GM18505 (cell line): ENCODE data around the gene NHS.
"Not testable (repeated sequence)": the region's sequence is repeated elsewhere in the genome, so short reads cannot be mapped to it uniquely, and the experiment has no call there.

Source experiments
- ATAC-seq: cut with Tn5 transposase; IDR thresholded peaks from one replicate; pipeline ENCODE4 v1.9.1; 2021; ENCODE audit not compliant: unreplicated experiment
- POLR2A ChIP-seq: IDR thresholded peaks from 4 replicates; pipeline ENCODE4 v1.6.1; 2011; ENCODE audit warnings: borderline replicate concordance; ENCODE audit not compliant: insufficient read depth, insufficient read length; ENCODE audit errors: extremely low read depth

The NHS gene

GRCh38 chrX:17567187-17567586 is 192.2 kb downstream of the NHS start:
- ATAC-seq = no peak
- no peak for TF ChIP-seq POLR2A

- ATAC-seq = no peak
- TF ChIP-seq POLR2A = no peak
Observed at GRCh38 chrX:17567821-17568220, 192.8 kb downstream of the NHS start.

GRCh38 chrX:17568804-17569203 is 193.8 kb downstream of the NHS start:
- ATAC-seq = not testable (repeated sequence)

- no peak for TF ChIP-seq POLR2A
- ATAC-seq = no peak
Observed at GRCh38 chrX:17579026-17579425, 204.0 kb downstream of the NHS start.

- no peak for TF ChIP-seq POLR2A
- ATAC-seq = no peak
Observed at GRCh38 chrX:17580539-17581152, 205.6 kb downstream of the NHS start.

GRCh38 chrX:17581641-17582040 is 206.6 kb downstream of the NHS start:
- TF ChIP-seq POLR2A = no peak
- ATAC-seq = no peak

- no peak for ATAC-seq
- no peak for TF ChIP-seq POLR2A
Observed at GRCh38 chrX:17584248-17584681, 209.3 kb downstream of the NHS start.

GRCh38 chrX:17585006-17585405 is 210.0 kb downstream of the NHS start:
- TF ChIP-seq POLR2A = no peak
- no peak for ATAC-seq

GRCh38 chrX:17587366-17587765 is 212.4 kb downstream of the NHS start:
- no peak for TF ChIP-seq POLR2A
- ATAC-seq = no peak

GRCh38 chrX:17588303-17588702 is 213.3 kb downstream of the NHS start:
- no peak for ATAC-seq
- no peak for TF ChIP-seq POLR2A

- no peak for TF ChIP-seq POLR2A
- peak; percentile 61 for ATAC-seq
Observed at GRCh38 chrX:17590892-17591740, 216.1 kb downstream of the NHS start.

- no peak for TF ChIP-seq POLR2A
- no peak for ATAC-seq
Observed at GRCh38 chrX:17591741-17592110, 216.7 kb downstream of the NHS start.

- ATAC-seq = no peak
Observed at GRCh38 chrX:17592117-17592516, 217.1 kb downstream of the NHS start.

GRCh38 chrX:17594693-17595092 is 219.7 kb downstream of the NHS start:
- no peak for TF ChIP-seq POLR2A
- ATAC-seq = no peak

More at GRCh38 chrX:17592117-17592516, 217.1 kb downstream of the NHS start:
- no peak for TF ChIP-seq POLR2A

GRCh38 chrX:17595456-17596035 is 220.5 kb downstream of the NHS start:
- no peak for ATAC-seq
- no peak for TF ChIP-seq POLR2A

GRCh38 chrX:17596061-17596460 is 221.1 kb downstream of the NHS start:
- no peak for TF ChIP-seq POLR2A
- ATAC-seq = no peak
